Calu3 (cell line): ENCODE measurements around the gene SPSB2. TPM values are rescaled to one million over a fixed set of nuclear protein-coding genes. Genes with fewer than 3 reads are reported as not detected.
"Not testable (repeated sequence)": the region's sequence is repeated elsewhere in the genome, so short reads cannot be mapped to it uniquely, and the experiment has no call there.

Experiments used
- BruUV-seq: library from RNA; stranded (reverse); fragments of 400-500 nt; replicated peaks from 2 replicates; lab custom pipeline; 2021; lab: Mats Ljungman, UMichigan
- CTCF ChIA-PET: fragments of 300-600 bp; sonication (Branson Sonifier 250); formaldehyde crosslinking; loops from one replicate; lab custom pipeline; 2022; ENCODE audit warnings: antibody characterized with exemption; lab: Charles Lee
- DNase-seq: peaks from one replicate; pipeline ENCODE4 v3.0.0; 2022
- H3K27ac Mint-ChIP-seq: one replicate; pipeline ENCODE4 v1.8.0; 2022; ENCODE audit warnings: mixed read lengths; ENCODE audit not compliant: unreplicated experiment
- H3K27me3 Mint-ChIP-seq: one replicate; pipeline ENCODE4 v1.8.0; 2022; ENCODE audit warnings: mixed read lengths; ENCODE audit not compliant: unreplicated experiment
- H3K36me3 Mint-ChIP-seq: one replicate; pipeline ENCODE4 v1.8.0; 2022; ENCODE audit warnings: mild to moderate bottlenecking, moderate library complexity, mixed read lengths; ENCODE audit not compliant: insufficient read depth, unreplicated experiment
- H3K4me1 Mint-ChIP-seq: one replicate; pipeline ENCODE4 v1.8.0; 2022; ENCODE audit warnings: mild to moderate bottlenecking, low read depth, mixed read lengths; ENCODE audit not compliant: unreplicated experiment
- H3K4me3 Mint-ChIP-seq: one replicate; pipeline ENCODE4 v1.8.0; 2022; ENCODE audit warnings: mild to moderate bottlenecking, low read depth, moderate library complexity, mixed read lengths; ENCODE audit not compliant: unreplicated experiment
- H3K9me3 Mint-ChIP-seq: one replicate; pipeline ENCODE4 v1.8.0; 2022; ENCODE audit warnings: low read depth, mixed read lengths; ENCODE audit not compliant: unreplicated experiment
- intact Hi-C: fragments of 100-400 bp; cut with micrococcal nuclease; formaldehyde crosslinking; loops from one replicate; pipeline ENCODE4 v1.10.0; 2022; ENCODE audit not compliant: unreplicated experiment
- total RNA-seq: library from RNA; stranded (reverse); gene quantifications from 2 replicates; pipeline ENCODE4 v1.2.3, GENCODE V29; 2022
- TF ChIP-seq, protein P1 (sequence below): fragments of 200-600 bp; IDR thresholded peaks from one replicate; pipeline ENCODE4 v1.8.0; 2022; ENCODE audit warnings: antibody characterized with exemption; ENCODE audit not compliant: unreplicated experiment

SPSB2 gene
- total RNA-seq, 1 experiment from 2014 or later, result 18.0 TPM

DNA sequence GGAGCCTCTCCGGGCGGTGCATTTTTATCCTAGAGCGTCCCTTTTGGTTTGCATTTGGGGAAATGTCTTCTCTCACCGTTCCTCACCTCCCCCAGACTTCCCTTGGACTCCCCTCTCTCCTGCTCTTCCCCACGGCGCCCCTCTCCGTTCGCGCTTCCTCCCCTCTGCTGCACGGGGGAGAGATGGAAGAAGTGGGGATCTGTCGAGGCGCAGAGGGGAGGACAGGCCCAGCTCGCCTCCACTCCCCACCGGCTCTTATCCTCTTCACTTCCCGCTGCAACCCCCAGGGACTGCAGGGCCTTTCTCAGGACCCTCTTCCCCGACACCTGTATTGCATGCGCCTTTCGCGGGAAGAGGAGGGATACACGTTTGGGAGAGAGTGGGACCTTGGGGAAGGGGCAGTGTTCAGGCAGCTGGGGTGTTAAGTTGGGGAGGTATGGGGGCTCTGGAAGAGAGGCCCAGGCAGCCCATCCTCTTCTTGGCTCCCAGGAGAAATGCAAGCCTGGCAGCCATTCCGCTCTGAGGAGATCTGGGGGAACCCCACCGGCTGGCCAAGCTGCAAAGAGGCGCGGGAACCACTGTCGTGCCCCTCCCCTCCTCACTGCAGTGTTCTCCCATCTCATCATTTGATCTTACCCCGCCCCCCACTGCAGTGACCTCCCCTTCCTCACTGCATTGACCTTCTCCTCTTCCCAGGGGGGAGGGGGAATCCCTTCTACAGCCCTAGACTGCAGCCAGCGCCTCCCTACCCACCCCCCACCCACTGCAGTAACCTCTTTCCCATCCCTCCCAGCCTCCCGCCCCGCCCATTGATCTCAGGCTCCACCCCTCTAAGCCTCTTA lies 42.1 kb upstream of the SPSB2 start:
- Mint-ChIP-seq H3K4me1 (no peaks in the 10 kb centered on the region), H3K27me3 (peaks cover 32% of the 10 kb centered on the region), H3K27ac (peak overlapping the region; percentile 9), H3K4me3 (peak overlapping the region; percentile 83), H3K9me3 (no peaks in the 10 kb centered on the region), H3K36me3 (peaks cover 28% of the 10 kb centered on the region)
- no TSS peak for BruUV-seq
- intact Hi-C loops, result no loop called here
- TF ChIP-seq, protein P1, sequence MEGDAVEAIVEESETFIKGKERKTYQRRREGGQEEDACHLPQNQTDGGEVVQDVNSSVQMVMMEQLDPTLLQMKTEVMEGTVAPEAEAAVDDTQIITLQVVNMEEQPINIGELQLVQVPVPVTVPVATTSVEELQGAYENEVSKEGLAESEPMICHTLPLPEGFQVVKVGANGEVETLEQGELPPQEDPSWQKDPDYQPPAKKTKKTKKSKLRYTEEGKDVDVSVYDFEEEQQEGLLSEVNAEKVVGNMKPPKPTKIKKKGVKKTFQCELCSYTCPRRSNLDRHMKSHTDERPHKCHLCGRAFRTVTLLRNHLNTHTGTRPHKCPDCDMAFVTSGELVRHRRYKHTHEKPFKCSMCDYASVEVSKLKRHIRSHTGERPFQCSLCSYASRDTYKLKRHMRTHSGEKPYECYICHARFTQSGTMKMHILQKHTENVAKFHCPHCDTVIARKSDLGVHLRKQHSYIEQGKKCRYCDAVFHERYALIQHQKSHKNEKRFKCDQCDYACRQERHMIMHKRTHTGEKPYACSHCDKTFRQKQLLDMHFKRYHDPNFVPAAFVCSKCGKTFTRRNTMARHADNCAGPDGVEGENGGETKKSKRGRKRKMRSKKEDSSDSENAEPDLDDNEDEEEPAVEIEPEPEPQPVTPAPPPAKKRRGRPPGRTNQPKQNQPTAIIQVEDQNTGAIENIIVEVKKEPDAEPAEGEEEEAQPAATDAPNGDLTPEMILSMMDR, result no peak
- CTCF ChIA-PET, result interaction anchor here (1.3 kb wide), 1 partner anchor 46 kb away, joined by 3 read pairs; no protein-coding TSS in a partner anchor
- no peak for DNase-seq

DNA sequence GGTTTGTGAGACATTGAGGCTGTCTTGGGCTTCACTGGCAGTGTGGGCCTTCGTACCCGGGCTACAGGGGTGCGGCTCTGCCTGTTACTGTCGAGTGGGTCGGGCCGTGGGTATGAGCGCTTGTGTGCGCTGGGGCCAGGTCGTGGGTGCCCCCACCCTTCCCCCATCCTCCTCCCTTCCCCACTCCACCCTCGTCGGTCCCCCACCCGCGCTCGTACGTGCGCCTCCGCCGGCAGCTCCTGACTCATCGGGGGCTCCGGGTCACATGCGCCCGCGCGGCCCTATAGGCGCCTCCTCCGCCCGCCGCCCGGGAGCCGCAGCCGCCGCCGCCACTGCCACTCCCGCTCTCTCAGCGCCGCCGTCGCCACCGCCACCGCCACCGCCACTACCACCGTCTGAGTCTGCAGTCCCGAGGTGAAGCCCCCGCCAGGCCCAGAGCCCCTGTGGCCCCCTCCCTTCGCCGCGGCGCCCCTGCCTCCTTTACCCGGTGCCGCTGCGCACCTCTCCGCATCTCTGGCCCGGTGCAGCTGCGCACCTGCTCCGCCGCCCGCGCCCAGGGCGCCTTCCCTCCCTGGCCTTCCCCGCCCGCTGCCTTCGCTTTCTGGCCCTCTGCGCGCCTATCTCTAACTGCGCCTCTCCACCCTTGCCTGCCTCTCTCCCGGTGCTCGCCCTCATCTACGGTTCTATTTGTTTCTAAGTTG lies 41.3 kb upstream of the SPSB2 start, which contains the start of gene ENO2:
Gene ENO2 (plus strand): TSS at position 335 of the 701 bp plus-strand sequence. CDS start 1,253 bp downstream, outside the sequence.
- Mint-ChIP-seq H3K36me3 (peaks cover 23% of the 10 kb centered on the region), H3K27me3 (peaks cover 32% of the 10 kb centered on the region), H3K4me3 (peak within 1 kb of the TSS; percentile 83), H3K9me3 (no peaks in the 10 kb centered on the region), H3K4me1 (no peaks in the 10 kb centered on the region), H3K27ac (peak within 1 kb of the TSS; percentile 63)
- CTCF ChIA-PET, result interaction anchor here (0.8 to 1.3 kb wide), 3 partner anchors 11 to 104 kb away, joined by 3 to 5 read pairs (median 3); partner anchors contain the start of gene LPCAT3
- no TSS peak for BruUV-seq
- TF ChIP-seq, protein P1, result no peak
- DNase-seq, result peak; percentile 71
- intact Hi-C loops, result no loop called here

DNA sequence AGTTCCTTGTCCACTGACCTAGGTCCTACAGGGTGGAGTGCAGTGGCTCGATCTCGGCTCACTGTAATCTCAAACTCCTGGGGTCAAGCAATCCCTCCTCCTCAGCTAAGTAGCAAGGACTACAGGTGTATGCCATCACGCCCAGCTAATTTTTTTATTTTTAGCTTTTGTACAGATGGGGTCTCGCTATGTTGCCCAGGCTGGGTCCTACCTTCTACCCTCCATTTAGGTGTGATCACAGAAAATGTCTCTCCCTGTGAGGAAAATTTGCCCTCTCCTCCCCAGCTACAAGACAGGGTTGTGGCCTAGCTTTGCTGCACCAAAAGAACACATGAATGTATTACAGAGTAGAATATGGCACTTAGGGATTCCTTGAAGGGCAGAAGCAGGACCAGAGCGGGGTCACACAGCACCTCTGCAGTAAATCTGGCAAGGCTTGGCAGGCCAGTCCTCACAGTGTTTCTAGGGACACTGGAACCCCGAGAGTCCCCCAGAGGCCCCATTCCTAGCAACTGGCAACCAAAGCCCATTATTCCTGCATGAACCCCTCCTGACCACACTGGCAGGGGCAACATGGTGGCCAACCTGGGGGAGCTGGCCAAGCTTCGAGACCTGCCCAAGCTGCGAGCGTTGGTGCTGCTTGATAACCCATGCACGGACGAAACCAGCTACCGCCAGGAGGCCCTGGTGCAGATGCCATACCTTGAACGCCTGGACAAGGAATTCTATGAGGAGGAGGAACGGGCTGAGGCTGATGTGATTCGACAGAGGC lies 39.2 kb upstream of the SPSB2 start:
- CTCF ChIA-PET, result no interaction called here
- H3K4me3 Mint-ChIP-seq, result peak overlapping the region; percentile 83
- intact Hi-C loops, result no loop called here
- no peaks in the 10 kb centered on the region for H3K9me3 Mint-ChIP-seq
- H3K27me3 Mint-ChIP-seq, result peaks cover 32% of the 10 kb centered on the region
- DNase-seq, result no peak
- no TSS peak for BruUV-seq
- TF ChIP-seq, protein P1, result no peak
- H3K36me3 Mint-ChIP-seq, result peaks cover 23% of the 10 kb centered on the region
- no peaks in the 10 kb centered on the region for H3K4me1 Mint-ChIP-seq
- no peak overlapping the region for H3K27ac Mint-ChIP-seq

DNA sequence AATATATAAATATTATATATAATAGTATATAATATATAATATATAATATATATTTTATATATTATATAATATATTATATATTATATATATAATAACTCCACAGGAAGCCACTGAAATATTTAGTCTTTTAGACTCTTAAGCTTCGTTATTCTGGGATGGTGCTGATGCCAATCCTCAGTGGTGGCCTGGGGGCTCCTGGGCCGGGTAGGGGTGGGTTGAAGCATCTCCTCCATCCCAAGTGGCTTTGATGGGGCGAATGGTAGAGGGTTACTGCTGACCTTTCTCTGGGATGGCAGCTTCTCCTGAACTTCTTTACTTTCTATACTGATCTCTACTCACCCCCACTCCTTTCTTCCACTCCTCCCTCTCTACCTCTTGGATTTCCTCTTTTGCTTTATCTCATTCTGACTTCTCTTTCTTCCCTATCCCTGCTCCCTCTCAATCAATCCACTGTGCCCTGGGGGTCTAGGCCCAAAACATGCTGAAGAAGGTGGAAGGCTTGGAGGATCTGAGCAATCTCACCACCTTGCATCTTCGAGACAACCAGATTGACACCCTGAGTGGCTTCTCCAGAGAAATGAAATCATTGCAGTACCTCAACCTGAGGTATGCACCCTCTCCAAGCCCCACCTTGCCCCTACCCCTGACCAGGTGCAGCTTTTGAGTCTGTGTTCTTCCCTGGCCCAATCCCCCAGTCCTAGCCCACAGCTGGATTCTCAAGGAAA lies 36.5 kb upstream of the SPSB2 start:
- DNase-seq, result no peak
- peaks cover 23% of the 10 kb centered on the region for H3K27me3 Mint-ChIP-seq
- H3K9me3 Mint-ChIP-seq, result no peaks in the 10 kb centered on the region
- TF ChIP-seq, protein P1, result no peak
- no peaks in the 10 kb centered on the region for H3K4me1 Mint-ChIP-seq
- intact Hi-C loops, result no loop called here
- H3K36me3 Mint-ChIP-seq, result peaks cover 15% of the 10 kb centered on the region
- H3K27ac Mint-ChIP-seq, result peak overlapping the region; percentile 11
- CTCF ChIA-PET, result no interaction called here
- no TSS peak for BruUV-seq
- no peak overlapping the region for H3K4me3 Mint-ChIP-seq

DNA sequence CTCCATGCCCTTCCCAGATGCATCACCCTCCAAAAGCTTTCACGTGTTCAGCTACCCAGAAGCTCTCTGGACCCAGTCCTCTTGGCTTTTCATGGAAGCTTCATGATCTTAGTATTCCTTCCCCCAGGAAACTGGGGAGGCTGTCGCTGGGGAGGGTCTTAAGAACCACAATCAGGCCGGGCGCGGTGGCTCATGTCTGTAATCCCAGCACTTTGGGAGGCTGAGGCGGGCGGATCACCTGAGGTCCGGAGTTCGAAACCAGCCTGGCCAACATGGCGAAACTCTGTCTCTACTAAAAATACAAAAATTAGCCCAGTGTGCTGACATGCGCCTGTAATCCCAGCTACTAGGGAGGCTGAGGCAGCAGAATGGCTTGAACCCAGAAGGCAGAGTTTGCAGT lies 35.0 kb upstream of the SPSB2 start:
- H3K4me1 Mint-ChIP-seq, H3K4me3 Mint-ChIP-seq, H3K9me3 Mint-ChIP-seq, H3K27ac Mint-ChIP-seq, H3K36me3 Mint-ChIP-seq, intact Hi-C loops, DNase-seq, BruUV-seq: not testable (repeated sequence)
- peaks cover 11% of the 10 kb centered on the region for H3K27me3 Mint-ChIP-seq
- CTCF ChIA-PET, result interaction anchor here (0.8 kb wide), 1 partner anchor 36 kb away, joined by 3 read pairs; no protein-coding TSS in a partner anchor
